WERI-Rb-1 (cell line): Measurements from ENCODE around the gene CLDN8.

Experiments used
- DNase-seq: peaks from one replicate; pipeline ENCODE4 v3.0.0-alpha.2; 2020
- H3K27ac ChIP-seq: fragments of 250-450 bp; sonication (Bioruptor Pico); 2 replicates; pipeline ENCODE4 v1.5.1; 2020; ENCODE audit warnings: mild to moderate bottlenecking, moderate library complexity
- H3K27me3 ChIP-seq: fragments of 250-450 bp; sonication (Bioruptor Pico); 2 replicates; pipeline ENCODE4 v1.5.1; 2021; ENCODE audit warnings: mild to moderate bottlenecking, low read depth, moderate library complexity; ENCODE audit not compliant: insufficient read depth, severe bottlenecking
- H3K36me3 ChIP-seq: fragments of 250-450 bp; sonication (Bioruptor Pico); 2 replicates; pipeline ENCODE4 v1.5.1; 2020; ENCODE audit warnings: mild to moderate bottlenecking, moderate library complexity
- H3K4me3 ChIP-seq: 2 replicates; pipeline ENCODE4 v1.5.1; 2011; ENCODE audit warnings: low read depth, mild to moderate bottlenecking, control low read depth, low read length
- H3K9me3 ChIP-seq: fragments of 250-450 bp; sonication (Bioruptor Pico); 2 replicates; pipeline ENCODE4 v1.5.1; 2021; ENCODE audit warnings: mild to moderate bottlenecking, moderate library complexity; ENCODE audit not compliant: severe bottlenecking
- TF ChIP-seq, protein P1 (sequence below): IDR thresholded peaks from 2 replicates; pipeline ENCODE4 v1.5.1; 2011; ENCODE audit warnings: low read depth, mild to moderate bottlenecking, control low read depth, inconsistent platforms, low read length

The CLDN8 gene

DNA sequence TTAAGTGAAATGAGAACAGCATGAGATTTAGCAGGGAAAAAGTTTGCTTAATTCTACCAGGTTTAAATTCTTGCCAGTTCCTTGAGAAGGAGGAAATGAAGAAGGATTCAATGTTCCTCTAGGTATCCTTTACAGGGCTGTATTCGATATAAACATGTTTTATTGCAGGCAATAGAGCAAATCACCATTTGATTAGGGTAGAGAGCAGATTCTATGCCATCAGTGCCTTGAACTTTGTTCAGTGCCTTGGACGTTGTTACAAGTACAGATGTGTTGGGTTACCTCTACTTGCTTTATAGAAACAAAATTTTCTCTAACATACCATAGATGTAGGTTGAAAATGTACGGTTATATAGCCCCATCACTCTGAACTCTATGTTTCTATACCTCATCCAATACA lies 18.2 kb upstream of the CLDN8 start:
- no peaks in the 10 kb centered on the region for H3K36me3 ChIP-seq
- TF ChIP-seq, protein P1, sequence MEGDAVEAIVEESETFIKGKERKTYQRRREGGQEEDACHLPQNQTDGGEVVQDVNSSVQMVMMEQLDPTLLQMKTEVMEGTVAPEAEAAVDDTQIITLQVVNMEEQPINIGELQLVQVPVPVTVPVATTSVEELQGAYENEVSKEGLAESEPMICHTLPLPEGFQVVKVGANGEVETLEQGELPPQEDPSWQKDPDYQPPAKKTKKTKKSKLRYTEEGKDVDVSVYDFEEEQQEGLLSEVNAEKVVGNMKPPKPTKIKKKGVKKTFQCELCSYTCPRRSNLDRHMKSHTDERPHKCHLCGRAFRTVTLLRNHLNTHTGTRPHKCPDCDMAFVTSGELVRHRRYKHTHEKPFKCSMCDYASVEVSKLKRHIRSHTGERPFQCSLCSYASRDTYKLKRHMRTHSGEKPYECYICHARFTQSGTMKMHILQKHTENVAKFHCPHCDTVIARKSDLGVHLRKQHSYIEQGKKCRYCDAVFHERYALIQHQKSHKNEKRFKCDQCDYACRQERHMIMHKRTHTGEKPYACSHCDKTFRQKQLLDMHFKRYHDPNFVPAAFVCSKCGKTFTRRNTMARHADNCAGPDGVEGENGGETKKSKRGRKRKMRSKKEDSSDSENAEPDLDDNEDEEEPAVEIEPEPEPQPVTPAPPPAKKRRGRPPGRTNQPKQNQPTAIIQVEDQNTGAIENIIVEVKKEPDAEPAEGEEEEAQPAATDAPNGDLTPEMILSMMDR = no peak
- no peak overlapping the region for H3K4me3 ChIP-seq
- H3K27ac ChIP-seq = no peak overlapping the region
- DNase-seq = no peak
- H3K27me3 ChIP-seq = no peaks in the 10 kb centered on the region
- H3K9me3 ChIP-seq = peaks cover 2% of the 10 kb centered on the region

DNA sequence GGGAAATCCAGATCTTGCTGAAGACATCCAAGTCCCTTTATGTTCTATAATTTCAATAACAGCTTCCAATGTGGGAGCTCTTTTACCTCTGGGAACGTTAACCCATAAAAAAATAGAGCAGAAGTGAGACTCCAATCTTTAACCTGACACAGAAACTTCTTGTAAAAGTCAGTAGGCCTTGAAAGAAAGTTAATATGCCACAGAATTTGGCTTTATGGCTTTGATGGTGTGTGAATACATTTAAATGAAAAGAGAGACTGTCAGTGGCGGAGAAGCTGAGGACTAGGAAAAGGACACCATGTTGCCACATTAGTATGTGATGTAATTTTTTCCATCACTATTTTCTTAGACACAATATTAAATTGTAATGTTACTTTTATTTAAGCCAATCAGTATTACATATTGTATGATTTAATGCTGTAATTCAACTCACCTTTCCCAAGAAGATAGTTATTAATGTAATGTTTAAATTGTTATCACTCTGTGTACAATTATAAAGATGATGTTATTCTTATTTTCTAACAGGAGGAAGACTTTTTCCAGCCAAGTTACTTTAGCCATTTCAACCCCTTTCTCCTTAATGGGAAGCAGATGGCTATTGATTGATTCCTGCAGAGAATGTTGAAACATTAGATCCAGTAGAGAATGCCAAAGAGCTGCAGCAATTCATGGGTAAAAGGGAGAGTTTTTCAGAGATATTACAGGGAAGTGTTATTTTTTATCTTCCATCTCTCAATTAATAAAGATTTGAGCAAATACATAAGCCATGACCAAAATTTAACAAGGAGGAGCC lies 17.5 kb upstream of the CLDN8 start:
- Histone ChIP-seq H3K27ac (no peak overlapping the region), H3K4me3 (no peak overlapping the region), H3K36me3 (no peaks in the 10 kb centered on the region), H3K27me3 (no peaks in the 10 kb centered on the region), H3K9me3 (peaks cover 2% of the 10 kb centered on the region)
- TF ChIP-seq, protein P1 = no peak
- DNase-seq = no peak

DNA sequence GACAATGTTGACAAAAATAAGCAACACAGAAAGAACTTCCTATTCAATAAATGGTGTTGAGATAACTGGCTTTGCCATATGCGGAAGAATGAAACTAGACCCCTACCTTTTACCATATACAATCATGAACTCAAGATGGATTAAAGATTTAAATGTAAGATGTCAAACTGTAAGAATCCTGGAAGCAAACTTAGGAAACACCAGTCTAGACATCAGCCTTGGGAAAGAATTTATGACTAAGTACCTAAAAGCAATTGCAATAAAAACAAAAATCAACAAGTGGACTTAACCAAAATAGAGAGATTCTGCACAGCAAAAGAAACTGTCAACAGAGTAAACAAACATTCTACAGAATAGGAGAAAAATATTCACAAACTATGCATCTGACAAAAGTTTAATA lies 16.1 kb upstream of the CLDN8 start:
- no peak for DNase-seq
- no peak overlapping the region for H3K27ac ChIP-seq
- no peaks in the 10 kb centered on the region for H3K27me3 ChIP-seq
- no peak overlapping the region for H3K4me3 ChIP-seq
- TF ChIP-seq, protein P1 = no peak
- no peaks in the 10 kb centered on the region for H3K36me3 ChIP-seq
- peaks cover 2% of the 10 kb centered on the region for H3K9me3 ChIP-seq

DNA sequence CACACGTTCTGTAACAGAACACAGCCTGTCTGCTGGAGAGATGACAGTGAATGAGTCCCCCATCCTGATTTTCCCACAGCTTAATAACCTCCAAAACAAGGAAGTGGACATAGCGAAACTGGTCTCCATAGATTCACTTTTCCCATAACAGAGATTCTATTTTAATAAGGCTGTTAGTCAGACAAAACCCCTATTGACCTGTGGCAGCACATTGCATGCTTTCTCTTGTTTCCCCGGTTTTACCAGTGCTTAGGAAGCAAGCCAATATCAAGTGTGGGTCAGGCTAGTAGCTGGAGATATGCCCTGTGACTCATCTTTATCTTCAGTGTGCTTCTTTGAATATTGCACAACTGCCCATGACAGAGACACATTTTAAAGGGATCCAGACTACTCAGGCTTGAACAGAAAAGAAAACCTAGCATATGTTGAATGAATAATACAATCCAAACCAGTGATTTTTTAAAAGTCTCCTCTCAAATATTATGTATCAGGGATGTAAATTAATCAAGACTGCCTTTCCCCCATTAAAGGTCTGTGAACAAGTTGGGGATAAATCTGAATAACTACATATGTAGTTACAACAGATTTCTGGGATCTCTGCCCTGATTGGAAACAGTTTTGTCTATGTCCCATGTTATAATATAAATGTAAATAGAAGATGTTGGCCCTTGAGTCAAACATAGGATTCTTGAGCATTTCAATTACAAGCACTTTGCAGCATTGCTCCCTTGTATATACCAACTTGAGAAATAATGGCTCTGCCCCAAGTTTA lies 11.9 kb upstream of the CLDN8 start:
- Histone ChIP-seq H3K9me3 (peaks cover 2% of the 10 kb centered on the region), H3K27ac (no peak overlapping the region), H3K27me3 (no peaks in the 10 kb centered on the region), H3K4me3 (no peak overlapping the region), H3K36me3 (no peaks in the 10 kb centered on the region)
- no peak for DNase-seq
- TF ChIP-seq, protein P1 = no peak

DNA sequence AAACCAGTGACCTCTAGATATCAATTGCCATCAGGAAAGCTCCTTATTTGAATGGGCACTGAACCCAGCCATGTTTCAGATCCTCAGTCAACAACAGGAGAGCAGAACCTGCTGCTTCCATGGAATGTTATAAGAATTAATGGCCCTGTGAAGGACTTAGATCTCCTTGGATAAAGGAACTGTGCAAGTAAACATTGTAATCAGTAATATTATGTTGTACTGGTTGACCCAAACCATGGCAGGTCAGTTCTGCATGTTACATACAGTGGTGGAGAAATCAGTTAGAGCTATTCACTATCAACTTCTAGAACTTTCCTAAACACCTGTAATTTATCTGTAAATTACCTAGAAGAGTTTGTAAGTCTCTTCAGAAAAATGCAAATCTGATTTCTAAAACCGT lies 11.2 kb upstream of the CLDN8 start:
- DNase-seq = no peak
- TF ChIP-seq, protein P1 = no peak
- Histone ChIP-seq H3K27me3 (no peaks in the 10 kb centered on the region), H3K4me3 (no peak overlapping the region), H3K36me3 (no peaks in the 10 kb centered on the region), H3K9me3 (peaks cover 2% of the 10 kb centered on the region), H3K27ac (no peak overlapping the region)
